LHCN-M2 (cell line): Measurements from ENCODE around the gene CTAGE6. TPM values are rescaled to one million over a fixed set of nuclear protein-coding genes. Genes with fewer than 3 reads are reported as not detected.
"Not testable (repeated sequence)": the region's sequence is repeated elsewhere in the genome, so short reads cannot be mapped to it uniquely, and the experiment has no call there.

ENCODE experiments used
- DNase-seq: peaks from one replicate; pipeline ENCODE4 v3.0.0-alpha.2; 2012; ENCODE audit warnings: low read depth
- total RNA-seq: library from RNA; depleted of rRNA; stranded (reverse); fragments of >200 nt; gene quantifications from 2 replicates; pipeline ENCODE4 v1.2.3, GENCODE V29; 2014; rRNA removed

CTAGE6 gene
- total RNA-seq, 1 experiment from 2014 or later: not detected

GRCh38 chr7:143720335-143720734 is 37.2 kb downstream of the CTAGE6 start:
- not testable (repeated sequence) for DNase-seq

- DNase-seq: not testable (repeated sequence)
Observed at GRCh38 chr7:143715543-143716193, 41.8 kb downstream of the CTAGE6 start.

GRCh38 chr7:143714581-143715454 is 42.7 kb downstream of the CTAGE6 start:
- not testable (repeated sequence) for DNase-seq

DNA sequence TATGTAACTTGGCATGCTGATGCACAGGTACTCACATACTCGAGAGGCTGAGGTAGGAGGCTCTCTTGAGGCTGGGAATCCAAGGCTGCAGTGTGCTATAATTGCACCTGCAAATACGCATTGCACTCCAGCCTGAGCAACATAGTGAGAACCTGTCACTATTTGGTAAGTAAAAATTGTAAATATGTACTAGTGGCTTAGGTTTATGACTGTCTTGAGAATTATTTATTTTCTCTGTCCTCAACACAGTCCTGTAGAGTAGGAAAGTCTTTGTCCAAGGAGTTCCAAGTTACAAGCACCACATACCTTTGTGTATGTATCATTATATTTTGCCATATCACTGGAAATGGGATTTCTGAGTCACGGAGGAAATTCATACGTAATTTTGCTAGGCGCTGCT is 45.1 kb downstream of the CTAGE6 start:
- not testable (repeated sequence) for DNase-seq

DNA sequence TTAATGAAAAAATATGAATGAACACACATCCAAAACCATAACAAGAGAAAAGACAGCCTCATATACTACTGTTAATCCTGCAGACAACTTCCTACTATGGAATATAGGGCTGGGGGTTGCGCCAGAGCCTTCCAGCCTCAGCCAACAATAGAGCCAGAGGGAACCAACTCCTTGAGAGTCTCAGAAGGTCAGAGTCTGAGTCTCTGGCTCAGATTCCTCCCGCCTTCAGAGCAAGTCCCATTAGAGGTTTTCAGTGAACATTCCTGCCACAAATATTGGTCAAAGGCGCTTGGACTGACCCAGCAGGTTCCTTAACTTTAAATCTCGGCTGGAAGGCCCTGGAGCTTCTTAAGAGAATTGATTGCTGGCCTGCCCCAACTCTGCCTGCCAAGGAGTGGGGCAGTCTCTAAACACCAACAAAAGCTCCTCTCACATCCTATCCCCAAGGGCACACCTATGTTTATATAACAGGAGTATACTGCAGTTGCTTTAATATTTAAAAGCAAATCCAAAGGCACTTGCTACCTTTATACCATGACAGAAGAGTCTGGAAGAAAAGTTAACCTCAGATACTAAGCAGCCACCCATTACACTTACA is 45.7 kb downstream of the CTAGE6 start:
- DNase-seq: not testable (repeated sequence)

DNA sequence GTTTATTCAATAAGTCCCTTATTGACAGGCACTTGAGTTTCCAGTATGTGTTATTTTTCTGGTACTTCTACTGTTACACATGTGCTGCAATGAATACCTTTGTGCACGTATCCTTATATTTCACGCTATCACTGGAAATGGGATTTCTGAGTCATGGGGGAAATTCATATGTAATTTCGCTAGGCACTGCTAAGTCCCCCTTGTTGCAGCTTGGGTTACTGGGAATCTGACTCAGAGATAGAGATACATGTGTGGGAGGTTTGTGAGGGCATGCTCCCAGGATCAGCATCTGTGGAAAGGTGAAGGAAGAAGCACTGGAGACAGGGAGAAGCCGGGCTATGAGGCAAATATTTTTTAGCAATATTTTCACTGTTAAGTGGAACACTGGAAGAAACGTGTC is 47.6 kb downstream of the CTAGE6 start:
- DNase-seq: not testable (repeated sequence)

Other genes starting within 250 kb of the CTAGE6 start
- gene CTAGE15, start 185.9 kb downstream of the CTAGE6 start, total RNA-seq: 0.46 and 0.71 TPM in 2 replicates
- 10.1 and 11.4 TPM in 2 replicates for gene TCAF2, start 136.7 kb downstream of the CTAGE6 start, total RNA-seq
- 91.2 and 99.4 TPM in 2 replicates for gene TCAF1, start 144.5 kb upstream of the CTAGE6 start, total RNA-seq
- gene OR2F2, start 177.5 kb upstream of the CTAGE6 start, total RNA-seq: not detected in 2 replicates
- gene OR2F1, start 197.1 kb upstream of the CTAGE6 start, total RNA-seq: not detected in 2 replicates
- not detected in 2 replicates for gene OR6B1, start 242.6 kb upstream of the CTAGE6 start, total RNA-seq